ENCODE data around the gene RTBDN. TPM values are rescaled to one million over a fixed set of nuclear protein-coding genes. Genes with fewer than 3 reads are reported as not detected.

Gene RTBDN
- total RNA-seq, 1 experiment from 2014 or later = 5.6 TPM

GRCh38 chr19:12882589-12882988 is 48.2 kb upstream of the RTBDN start:
- Histone ChIP-seq H3K4me1 (ENCODE audit: insufficient read depth, low read length) (no peaks in the 10 kb centered on the region), H2BK15ac (ENCODE audit: low read depth, low read length) (no peak overlapping the region), H3K4me2 (ENCODE audit: insufficient read depth, insufficient read length, low read length) (no peak overlapping the region), H3K79me1 (ENCODE audit: insufficient read depth, low read depth, low read length, poor library complexity, severe bottlenecking) (no peaks in the 10 kb centered on the region), H3K23ac (ENCODE audit: insufficient read length, low read depth, low read length) (no peak overlapping the region), H2BK12ac (ENCODE audit: insufficient read length, low read depth, low read length) (no peak overlapping the region), H3T11ph (ENCODE audit: low read length) (no peak overlapping the region), H4K8ac (replicated peaks; ENCODE audit: insufficient read length, low read depth, low read length) (no peak overlapping the region), H2AFZ (ENCODE audit: low read length) (no peak overlapping the region), H4K91ac (ENCODE audit: insufficient read length, low read depth, low read length) (no peak overlapping the region), H3K4ac (ENCODE audit: low read depth, low read length) (no peak overlapping the region), H4K20me1 (ENCODE audit: control insufficient read depth, insufficient read depth, insufficient read length) (no peaks in the 10 kb centered on the region), H3K14ac (ENCODE audit: insufficient read depth, low read length) (no peak overlapping the region), H3K9ac (ENCODE audit: extremely low read depth, insufficient read length, low read length) (no peak overlapping the region), H2BK20ac (ENCODE audit: low read depth, low read length, poor library complexity, severe bottlenecking) (no peak overlapping the region), H3K27me3 (ENCODE audit: insufficient read depth, low read length) (0 out of 2 replicates have a peak, but pooled peaks cover 1% of the 10 kb centered on the region), H3K9me3 (ENCODE audit: control insufficient read depth, low read depth, low read length) (no peaks in the 10 kb centered on the region), H4K5ac (ENCODE audit: insufficient read length, low read depth, low read length) (no peak overlapping the region), H3K79me2 (ENCODE audit: insufficient read depth, low read length) (no peaks in the 10 kb centered on the region), H3K27ac (ENCODE audit: insufficient read length, low read depth, low read length) (no peak overlapping the region), H3K18ac (ENCODE audit: insufficient read length, low read depth, low read length) (no peak overlapping the region), H3K23me2 (ENCODE audit: insufficient read length, low read depth, low read length, poor library complexity, severe bottlenecking) (peaks cover 6% of the 10 kb centered on the region), H2AK5ac (ENCODE audit: insufficient read length, low read length) (no peak overlapping the region), H2BK5ac (ENCODE audit: insufficient read length, low read length) (no peak overlapping the region), H2BK120ac (ENCODE audit: low read depth, low read length, poor library complexity, severe bottlenecking) (no peak overlapping the region), H3K56ac (ENCODE audit: insufficient read length, low read depth, low read length) (no peak overlapping the region)
- peaks cover 10 to 14% (median 14%) of the 10 kb centered on the region in 3 experiments; a peak in 6 of 7 replicates for H3K36me3 Mint-ChIP-seq (ENCODE audit: insufficient read depth in 1 of 3, low read depth in 3 of 3)
- no peak for DNase-seq
- H3K4me1 Mint-ChIP-seq = peaks cover 13 to 17% of the 10 kb centered on the region in 2 experiments
- H3K9me3 Mint-ChIP-seq = peaks cover 16% of the 10 kb centered on the region in 2 experiments
- peaks cover 38% of the 10 kb centered on the region for H3K27me3 Mint-ChIP-seq (ENCODE audit: low read depth)
- WGBS (ENCODE audit: extremely low coverage, insufficient read length, low lambda C conversion rate) = no CpG with 5 or more reads among the region's 3 CpGs
- H3K4me3 Mint-ChIP-seq = peak overlapping the region in 1 of 2 experiments; percentile 85; a peak in 2 of 5 replicates
- H3K27ac Mint-ChIP-seq = no peak overlapping the region
- TF ChIP-seq CTCF (conservative IDR thresholded peaks at IDR 0.05) = no peak

Measured in H9 (cell line).